Epithelial cell of proximal tubule (primary cell): ENCODE data around the gene MFSD1. TPM values are rescaled to one million over a fixed set of nuclear protein-coding genes. Genes with fewer than 3 reads are reported as not detected.

ENCODE experiments used
- DNase-seq: peaks from one replicate; pipeline ENCODE4 v3.0.0-alpha.2; 2011; ENCODE audit warnings: low read depth
- H3K4me3 ChIP-seq: 2 replicates; pipeline ENCODE4 v1.5.1; 2011; ENCODE audit warnings: low read depth, mild to moderate bottlenecking, low read length
- total RNA-seq: library from RNA; depleted of rRNA; stranded (reverse); fragments of >200 nt; gene quantifications from 2 replicates; pipeline ENCODE4 v1.2.3, GENCODE V29; 2015
- TF ChIP-seq, protein P1 (sequence below): conservative IDR thresholded peaks from 2 replicates; pipeline ENCODE4 v1.5.1; 2012; ENCODE audit warnings: low read depth, mild to moderate bottlenecking, low read length

Gene MFSD1, protein sequence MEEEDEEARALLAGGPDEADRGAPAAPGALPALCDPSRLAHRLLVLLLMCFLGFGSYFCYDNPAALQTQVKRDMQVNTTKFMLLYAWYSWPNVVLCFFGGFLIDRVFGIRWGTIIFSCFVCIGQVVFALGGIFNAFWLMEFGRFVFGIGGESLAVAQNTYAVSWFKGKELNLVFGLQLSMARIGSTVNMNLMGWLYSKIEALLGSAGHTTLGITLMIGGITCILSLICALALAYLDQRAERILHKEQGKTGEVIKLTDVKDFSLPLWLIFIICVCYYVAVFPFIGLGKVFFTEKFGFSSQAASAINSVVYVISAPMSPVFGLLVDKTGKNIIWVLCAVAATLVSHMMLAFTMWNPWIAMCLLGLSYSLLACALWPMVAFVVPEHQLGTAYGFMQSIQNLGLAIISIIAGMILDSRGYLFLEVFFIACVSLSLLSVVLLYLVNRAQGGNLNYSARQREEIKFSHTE
- total RNA-seq = 27.8 and 32.8 TPM in 2 replicates

DNA sequence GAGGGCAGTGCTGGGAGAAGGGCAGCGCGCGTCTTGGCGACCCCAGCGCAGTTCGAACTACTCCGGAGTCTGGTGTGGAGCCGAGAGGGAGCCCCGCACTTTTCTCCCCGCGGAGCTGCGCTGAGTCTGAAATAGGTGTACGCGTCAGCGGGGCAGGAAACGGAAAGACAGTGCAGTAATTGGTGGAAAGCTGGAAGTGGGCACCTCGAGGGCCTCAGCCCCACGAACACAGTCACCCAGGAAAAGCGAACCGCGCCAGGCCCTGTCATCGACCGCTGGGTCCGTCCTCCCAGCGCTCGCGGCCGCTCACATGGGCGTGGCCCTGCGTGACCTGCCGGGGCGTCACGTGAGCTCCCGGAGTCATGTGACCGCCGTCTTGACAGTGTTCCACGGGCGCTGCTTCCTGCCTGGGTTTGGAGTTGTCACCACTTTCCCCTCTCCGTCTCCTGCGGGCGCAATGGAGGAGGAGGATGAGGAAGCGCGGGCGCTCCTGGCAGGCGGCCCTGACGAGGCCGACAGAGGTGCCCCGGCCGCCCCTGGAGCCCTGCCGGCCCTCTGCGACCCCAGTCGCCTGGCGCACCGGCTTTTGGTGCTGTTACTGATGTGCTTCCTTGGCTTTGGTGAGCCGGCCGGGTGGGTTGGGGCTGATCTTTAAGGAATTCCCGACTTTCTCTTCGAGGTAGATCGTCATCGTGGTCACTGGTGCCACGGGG is at the start of gene MFSD1:
Gene MFSD1 (plus strand): TSS at position 359 of the 713 bp plus-strand sequence. CDS start 99 bp downstream, at position 458.
- TF ChIP-seq, protein P1, sequence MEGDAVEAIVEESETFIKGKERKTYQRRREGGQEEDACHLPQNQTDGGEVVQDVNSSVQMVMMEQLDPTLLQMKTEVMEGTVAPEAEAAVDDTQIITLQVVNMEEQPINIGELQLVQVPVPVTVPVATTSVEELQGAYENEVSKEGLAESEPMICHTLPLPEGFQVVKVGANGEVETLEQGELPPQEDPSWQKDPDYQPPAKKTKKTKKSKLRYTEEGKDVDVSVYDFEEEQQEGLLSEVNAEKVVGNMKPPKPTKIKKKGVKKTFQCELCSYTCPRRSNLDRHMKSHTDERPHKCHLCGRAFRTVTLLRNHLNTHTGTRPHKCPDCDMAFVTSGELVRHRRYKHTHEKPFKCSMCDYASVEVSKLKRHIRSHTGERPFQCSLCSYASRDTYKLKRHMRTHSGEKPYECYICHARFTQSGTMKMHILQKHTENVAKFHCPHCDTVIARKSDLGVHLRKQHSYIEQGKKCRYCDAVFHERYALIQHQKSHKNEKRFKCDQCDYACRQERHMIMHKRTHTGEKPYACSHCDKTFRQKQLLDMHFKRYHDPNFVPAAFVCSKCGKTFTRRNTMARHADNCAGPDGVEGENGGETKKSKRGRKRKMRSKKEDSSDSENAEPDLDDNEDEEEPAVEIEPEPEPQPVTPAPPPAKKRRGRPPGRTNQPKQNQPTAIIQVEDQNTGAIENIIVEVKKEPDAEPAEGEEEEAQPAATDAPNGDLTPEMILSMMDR = no peak
- peak within 1 kb of the TSS; percentile 84 for H3K4me3 ChIP-seq
- peak; percentile 31 for DNase-seq

DNA sequence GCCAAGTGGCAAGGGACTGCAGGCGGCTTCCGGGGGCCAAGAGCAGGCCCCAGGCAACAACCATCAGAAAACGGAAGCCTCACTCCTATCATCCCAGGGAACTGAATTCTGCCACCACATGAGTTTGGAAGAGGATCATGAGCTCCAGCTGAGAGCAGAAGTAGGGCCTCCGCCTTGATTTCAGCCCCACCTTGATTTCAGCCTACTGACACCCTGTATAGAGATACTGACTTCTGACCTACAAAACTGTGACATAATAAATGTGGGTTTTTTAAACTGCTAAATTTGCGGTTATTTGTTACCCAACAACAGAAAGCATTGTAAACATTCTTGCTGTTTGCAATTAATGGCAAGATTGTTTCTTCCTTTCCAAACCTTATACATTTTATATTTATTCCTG is 48.0 kb upstream of the MFSD1 start:
- H3K4me3 ChIP-seq = no peak overlapping the region
- DNase-seq = no peak
- TF ChIP-seq, protein P1 = no peak

DNA sequence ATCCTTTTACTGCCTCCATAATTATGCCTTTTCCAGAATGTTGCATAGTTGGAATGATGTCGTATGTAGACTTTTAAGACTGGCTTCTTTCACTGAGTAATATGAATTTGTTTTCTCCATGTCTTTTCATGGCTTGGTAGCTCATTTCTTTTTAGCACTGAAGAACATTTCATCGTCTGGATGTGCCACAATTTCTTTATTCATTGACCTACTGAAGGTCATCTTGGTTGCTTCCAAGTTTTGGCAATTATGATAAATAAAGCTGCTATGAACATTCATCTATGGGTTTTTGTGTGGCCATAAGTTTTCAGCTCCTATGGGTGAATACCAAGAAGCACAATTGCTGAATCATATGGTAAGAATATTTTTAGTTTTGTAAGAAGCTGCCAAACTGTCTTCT is 46.4 kb upstream of the MFSD1 start:
- TF ChIP-seq, protein P1 = no peak
- H3K4me3 ChIP-seq = no peak overlapping the region
- DNase-seq = no peak

DNA sequence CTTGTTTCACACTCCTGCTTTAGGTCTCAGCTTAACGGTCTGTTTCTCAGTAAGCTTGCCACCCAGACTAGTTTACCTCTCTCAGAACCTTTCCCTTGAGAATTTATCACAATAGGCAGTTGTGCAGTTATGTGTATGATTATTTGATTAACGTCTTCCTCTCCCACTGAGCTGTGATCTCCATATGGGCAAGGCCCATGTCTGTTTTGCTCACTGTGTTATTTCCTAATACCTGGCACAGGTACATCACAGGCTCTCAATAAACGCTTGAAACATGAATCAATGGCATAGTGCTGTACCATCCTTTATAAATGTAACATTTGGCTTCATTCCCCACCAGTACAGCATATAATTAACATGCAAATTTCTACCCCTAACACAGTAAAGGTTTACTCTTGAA is 40.5 kb upstream of the MFSD1 start:
- DNase-seq = no peak
- TF ChIP-seq, protein P1 = no peak
- H3K4me3 ChIP-seq = no peak overlapping the region

DNA sequence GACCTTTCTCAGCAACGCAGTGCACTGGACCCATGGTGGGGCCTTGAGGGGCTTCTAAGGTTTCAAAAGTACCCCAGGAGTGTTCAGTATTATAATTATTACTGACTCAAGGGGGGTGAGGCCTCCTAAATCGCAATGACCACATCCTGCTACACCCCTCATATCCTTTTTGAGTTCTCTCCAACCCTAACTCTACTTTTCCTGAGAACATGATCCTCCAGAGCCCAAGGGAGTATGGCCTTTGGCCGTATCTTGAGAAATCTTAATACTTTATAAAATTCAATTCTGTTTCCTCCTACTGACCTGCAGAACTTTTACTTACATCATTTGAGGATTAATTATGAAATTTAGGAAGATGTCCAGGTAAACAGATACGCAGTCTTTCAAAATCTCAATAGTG is 39.2 kb upstream of the MFSD1 start:
- H3K4me3 ChIP-seq = no peak overlapping the region
- no peak for DNase-seq
- TF ChIP-seq, protein P1 = no peak

DNA sequence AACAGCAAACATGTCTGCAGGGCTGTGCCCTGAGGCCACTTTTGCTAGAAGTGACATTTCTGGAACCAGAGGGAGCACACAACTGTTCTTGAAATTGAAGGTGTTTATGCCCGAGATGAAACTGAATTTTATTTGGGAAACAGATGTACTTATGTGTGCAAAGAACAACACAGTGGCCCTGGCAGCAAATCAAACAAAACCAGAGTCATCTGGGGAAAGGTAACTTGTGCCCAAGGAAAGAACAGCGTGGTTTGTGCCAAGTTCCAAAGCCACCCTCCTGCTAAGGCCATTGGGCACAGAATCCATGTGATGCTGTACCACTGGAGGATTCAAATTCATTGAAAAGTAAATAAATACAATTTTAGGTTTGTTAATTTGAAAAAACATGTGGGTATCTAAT is 38.4 kb upstream of the MFSD1 start:
- H3K4me3 ChIP-seq = no peak overlapping the region
- TF ChIP-seq, protein P1 = no peak
- DNase-seq = no peak
